Hepatocyte (in vitro differentiated cells): Measurements from ENCODE around the gene DMD.

ENCODE experiments used
- CTCF ChIP-seq: fragments of 200-600 bp; sonication (generic); IDR thresholded peaks from 2 replicates; pipeline ENCODE4 v1.5.1; 2016; ENCODE audit warnings: antibody characterized with exemption, mild to moderate bottlenecking; ENCODE audit not compliant: poor library complexity
- EZH2 ChIP-seq: fragments of 200-600 bp; sonication (generic); IDR thresholded peaks from 2 replicates; pipeline ENCODE4 v1.6.1; 2016; ENCODE audit warnings: antibody characterized with exemption, mild to moderate bottlenecking, borderline replicate concordance

GRCh38 chrX:31233941-31234496 lies 1977.3 kb downstream of the DMD start:
- TF ChIP-seq CTCF (no peak), EZH2 (no peak)
